K562 (cell line): ENCODE measurements around the gene SND1. TPM values are rescaled to one million over a fixed set of nuclear protein-coding genes. Genes with fewer than 3 reads are reported as not detected.

Experiments
- ATAC-seq: fragments of 200-7000 bp; cut with Tn5 transposase; 3 replicates; pipeline ENCODE4 v1.9.1; 2020; ENCODE audit warnings: moderate library complexity
- BruUV-seq: library from RNA; stranded (reverse); fragments of 400-500 nt; replicated peaks from 2 replicates; lab custom pipeline; 2021; lab: Mats Ljungman, UMichigan
- CTCF ChIA-PET: fragments of 300-600 bp; formaldehyde crosslinking; extraction: SDS; loops from one replicate; lab custom pipeline; 2021; ENCODE audit warnings: low intra/inter-chr PET ratio; lab: Yijun Ruan, JAX
- POLR2A ChIA-PET: fragments of 300-600, 350-650 bp; sonication (Branson Sonifier 250); formaldehyde crosslinking; extraction: SDS; loops from one replicate; lab custom pipeline; 2021; ENCODE audit warnings: antibody characterized with exemption, inconsistent platforms; lab: Yijun Ruan, JAX
- DNase-seq, 4 experiments: peaks; one replicate each; pipeline versions ENCODE4 v3.0.0 to v3.0.0-alpha.2; 2011 to 2018; ENCODE audit warnings: low spot score in 3 of 4, mixed read lengths in 3 of 4; ENCODE audit errors: extremely low read depth in 1 of 4
- FAIRE-seq: peaks from 2 replicates; lab custom pipeline; 2011; peaks lifted over from hg19 to GRCh38; lab: Jason Lieb, UNC
- H2AFZ ChIP-seq: 2 replicates; pipeline ENCODE4 v1.6.0; 2011; ENCODE audit warnings: low read depth, low read length, control low read depth, inconsistent platforms
- H3K27ac ChIP-seq: fragments of 200-600 bp; 3 replicates; pipeline ENCODE4 v1.8.0; 2011; ENCODE audit warnings: low read depth, mild to moderate bottlenecking, control low read depth, inconsistent platforms, low read length, moderate library complexity, mixed read lengths; ENCODE audit errors: extremely low read depth
- H3K27me3 ChIP-seq, 2 experiments: fragments of 300-600 bp in 1 of 2; 2 replicates in 1 of 2; 3 replicates in 1 of 2; pipeline versions ENCODE4 v1.6.0 to v1.8.0; 2011; ENCODE audit warnings: inconsistent platforms in 2 of 2, low read length in 2 of 2, mild to moderate bottlenecking in 1 of 2, mixed read lengths in 1 of 2, moderate library complexity in 1 of 2; ENCODE audit not compliant: control insufficient read depth in 2 of 2, insufficient read depth in 2 of 2
- H3K36me3 ChIP-seq: fragments of 300-600 bp; 3 replicates; pipeline ENCODE4 v1.8.0; 2011; ENCODE audit warnings: mild to moderate bottlenecking, low read length, inconsistent platforms; ENCODE audit not compliant: control insufficient read depth, insufficient read depth
- H3K4me1 ChIP-seq, 2 experiments: fragments of 200-600 bp in 1 of 2; replicated peaks in 1 of 2; 2 replicates in 1 of 2; 3 replicates in 1 of 2; pipeline versions ENCODE4 v1.5.1 to v1.8.0; 2011; ENCODE audit warnings: inconsistent platforms in 2 of 2, low read length in 2 of 2, mild to moderate bottlenecking in 1 of 2, mixed read lengths in 1 of 2, moderate library complexity in 1 of 2; ENCODE audit not compliant: control insufficient read depth in 2 of 2, insufficient read depth in 2 of 2
- H3K4me2 ChIP-seq: 2 replicates; pipeline ENCODE4 v1.6.1; 2011; ENCODE audit warnings: low read length, control low read depth, inconsistent platforms, mixed read lengths; ENCODE audit not compliant: insufficient read depth
- H3K4me3 ChIP-seq: fragments of 200-600 bp; sonication (generic), shearing (Covaris generic); 2 replicates; pipeline ENCODE4 v1.5.1; 2016; ENCODE audit warnings: control low read depth, inconsistent platforms
- H3K79me2 ChIP-seq: fragments of 200-600 bp; 3 replicates; pipeline ENCODE4 v1.8.0; 2011; ENCODE audit warnings: low read length, inconsistent platforms; ENCODE audit not compliant: control insufficient read depth, insufficient read depth
- H3K9ac ChIP-seq, 2 experiments: 2 replicates each; pipeline versions ENCODE4 v1.6.0 to v1.6.1; 2011; ENCODE audit warnings: low read depth in 2 of 2, low read length in 2 of 2, control low read depth in 1 of 2, inconsistent platforms in 1 of 2, mild to moderate bottlenecking in 1 of 2, mixed read lengths in 1 of 2; ENCODE audit not compliant: insufficient read depth in 1 of 2
- H3K9me1 ChIP-seq: one replicate; pipeline ENCODE4 v1.6.0; 2011; ENCODE audit warnings: inconsistent platforms, mild to moderate bottlenecking, low read length, moderate library complexity; ENCODE audit not compliant: control insufficient read depth, insufficient read depth
- H3K9me3 ChIP-seq: replicated peaks from 2 replicates; pipeline ENCODE4 v1.5.1; 2011; ENCODE audit warnings: low read depth, low read length, inconsistent platforms; ENCODE audit not compliant: control insufficient read depth, insufficient read depth
- H4K20me1 ChIP-seq: replicated peaks from 2 replicates; pipeline ENCODE4 v1.6.1; 2011; ENCODE audit warnings: low read length, inconsistent platforms, mixed read lengths; ENCODE audit not compliant: control insufficient read depth, insufficient read depth
- CREB3 ChIP-seq: fragments of 450-650 bp; conservative IDR thresholded peaks from 2 replicates; pipeline ENCODE4 v1.6.1; 2016; ENCODE audit warnings: missing genetic modification characterization, low read depth, mild to moderate bottlenecking, missing compliant biosample characterization, moderate library complexity
- CTCF ChIP-seq, 3 experiments: IDR thresholded peaks in 2 of 3; conservative IDR thresholded peaks in 1 of 3; 2 replicates each; pipeline ENCODE4 v1.5.1; 2011 to 2012; ENCODE audit warnings: low read length in 3 of 3, mild to moderate bottlenecking in 3 of 3, control low read depth in 2 of 3, improper control_type of control experiment in 1 of 3, inconsistent platforms in 1 of 3, low read depth in 1 of 3, mixed read lengths in 1 of 3, moderate library complexity in 1 of 3; ENCODE audit not compliant: insufficient read depth in 2 of 3
- FOXO4 ChIP-seq: fragments of 450-650 bp; formaldehyde crosslinking; IDR thresholded peaks from 2 replicates; pipeline ENCODE4 v1.4.0; 2020; ENCODE audit warnings: mild to moderate bottlenecking, moderate library complexity
- GTF2E2 ChIP-seq: fragments of 200-800 bp; sonication (Bioruptor generic); IDR thresholded peaks from 2 replicates; pipeline ENCODE4 v1.6.1; 2016; ENCODE audit warnings: missing genetic modification characterization, missing compliant biosample characterization
- MAZ ChIP-seq, 2 experiments: fragments of 450-650 bp in 1 of 2; sonication (generic) in 1 of 2; formaldehyde crosslinking; IDR thresholded peaks in 1 of 2; conservative IDR thresholded peaks in 1 of 2; 2 replicates each; pipeline versions ENCODE4 v1.4.0 to v1.5.0; 2020; ENCODE audit warnings: mild to moderate bottlenecking in 1 of 2, missing genetic modification reagents in 1 of 2
- SREBF1 ChIP-seq: fragments of 150-350 bp; IDR thresholded peaks from 2 replicates; pipeline ENCODE4 v1.6.1; 2014; ENCODE audit warnings: antibody characterized with exemption, low read depth, low read length, borderline replicate concordance
- ZNF274 ChIP-seq: IDR thresholded peaks from 2 replicates; pipeline ENCODE4 v1.6.1; 2011; ENCODE audit warnings: low read depth, mild to moderate bottlenecking, low read length, moderate library complexity, borderline replicate concordance
- WGBS: fragments of 100-300 bp; shearing (Covaris generic); methylation state at CpG from one replicate; pipeline ENCODE4 v1.1.6; 2016; ENCODE audit warnings: low coverage, mixed read lengths; ENCODE audit not compliant: insufficient coverage; ENCODE audit errors: missing lambda C conversion rate; 5-methylcytosine and 5-hydroxymethylcytosine counted together
- in situ Hi-C: fragments of 300-500 bp; cut with MboI; formaldehyde crosslinking; loops from 4 replicates; pipeline ENCODE4 v1.15.0; 2018; ENCODE audit warnings: inconsistent platforms, mixed read lengths
- intact Hi-C: fragments of 100-400 bp; cut with micrococcal nuclease; formaldehyde crosslinking; loops from 2 replicates; pipeline ENCODE4 v1.14.2; 2022
- polyA plus RNA-seq, 8 experiments: library from polyadenylated mRNA; depleted of rRNA in 4 of 8; stranded (reverse) in 5 of 8; unstranded in 3 of 8; fragments of >200 nt; fragmentation: Nextera tagmentation in 2 of 8; fragmentation: Illumina TruSeq in 1 of 8; extraction: Ambion mirVana in 2 of 8; extraction: Trizol in 1 of 8; gene quantifications; 2 replicates each; pipeline versions ENCODE4 v1.2.1 to v1.2.3, GENCODE V29; 2011 to 2014; ENCODE audit warnings: inconsistent platforms in 1 of 8, missing spikeins in 1 of 8
- total RNA-seq, 7 experiments: library from RNA; depleted of rRNA in 6 of 7; stranded (reverse); fragments of >200 nt in 6 of 7; fragmentation: Illumina TruSeq in 2 of 7; extraction: Trizol in 2 of 7; gene quantifications; 2 replicates each; pipeline versions ENCODE4 v1.2.1 to v1.2.3, GENCODE V29; 2011 to 2021; ENCODE audit warnings: low replicate concordance in 1 of 7
- TF ChIP-seq, protein P1 (sequence below): fragments of 450-650 bp; IDR thresholded peaks from 2 replicates; pipeline ENCODE4 v1.6.1; 2016; ENCODE audit warnings: low read depth

Gene SND1
- total and polyA plus RNA-seq, 9 of the 15 experiments (the other 6 are each of a cell fraction or from before 2014, with no cell fraction given): 46.5 to 307 (median 191) TPM

DNA sequence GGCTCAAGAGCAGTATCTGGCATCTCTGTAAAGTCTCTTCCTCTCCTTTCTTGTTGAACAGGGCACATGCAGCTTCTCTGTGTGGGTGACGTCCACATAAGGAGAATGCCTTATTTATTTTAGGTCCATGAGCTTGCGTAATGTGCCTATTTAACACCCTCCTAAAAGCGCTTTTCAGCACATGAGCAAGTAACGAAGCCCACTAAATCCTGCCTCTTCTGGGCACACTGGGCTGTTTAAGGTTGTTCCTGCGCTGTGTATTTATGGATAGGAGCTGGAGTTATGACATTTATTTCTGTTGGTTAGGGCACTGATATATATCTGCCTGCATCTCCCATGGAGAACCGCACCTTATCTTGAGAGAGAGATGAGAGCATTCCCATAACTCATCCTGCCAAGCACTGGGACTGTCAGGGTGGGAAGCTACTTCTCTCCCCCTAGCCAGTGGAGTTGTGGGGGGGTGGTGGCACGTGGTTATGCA, 303.1 kb downstream of the SND1 start:
- no peak overlapping the region for H3K4me2 ChIP-seq
- FAIRE-seq: no peak
- no peak for TF ChIP-seq MAZ (CRISPR knock-in tag; conservative IDR thresholded peaks at IDR 0.05 in 1 of 2, IDR thresholded peaks at IDR 0.05 in 1 of 2)
- TF ChIP-seq CTCF (IDR thresholded peaks at IDR 0.05 in 2 of 3, conservative IDR thresholded peaks at IDR 0.05 in 1 of 3; ENCODE audit: insufficient read depth in 2 of 3, low read depth in 1 of 3, low read length in 3 of 3): no peak
- no peak for TF ChIP-seq GTF2E2 (tag)
- no peak for TF ChIP-seq CREB3 (tag)
- TF ChIP-seq, protein P1, sequence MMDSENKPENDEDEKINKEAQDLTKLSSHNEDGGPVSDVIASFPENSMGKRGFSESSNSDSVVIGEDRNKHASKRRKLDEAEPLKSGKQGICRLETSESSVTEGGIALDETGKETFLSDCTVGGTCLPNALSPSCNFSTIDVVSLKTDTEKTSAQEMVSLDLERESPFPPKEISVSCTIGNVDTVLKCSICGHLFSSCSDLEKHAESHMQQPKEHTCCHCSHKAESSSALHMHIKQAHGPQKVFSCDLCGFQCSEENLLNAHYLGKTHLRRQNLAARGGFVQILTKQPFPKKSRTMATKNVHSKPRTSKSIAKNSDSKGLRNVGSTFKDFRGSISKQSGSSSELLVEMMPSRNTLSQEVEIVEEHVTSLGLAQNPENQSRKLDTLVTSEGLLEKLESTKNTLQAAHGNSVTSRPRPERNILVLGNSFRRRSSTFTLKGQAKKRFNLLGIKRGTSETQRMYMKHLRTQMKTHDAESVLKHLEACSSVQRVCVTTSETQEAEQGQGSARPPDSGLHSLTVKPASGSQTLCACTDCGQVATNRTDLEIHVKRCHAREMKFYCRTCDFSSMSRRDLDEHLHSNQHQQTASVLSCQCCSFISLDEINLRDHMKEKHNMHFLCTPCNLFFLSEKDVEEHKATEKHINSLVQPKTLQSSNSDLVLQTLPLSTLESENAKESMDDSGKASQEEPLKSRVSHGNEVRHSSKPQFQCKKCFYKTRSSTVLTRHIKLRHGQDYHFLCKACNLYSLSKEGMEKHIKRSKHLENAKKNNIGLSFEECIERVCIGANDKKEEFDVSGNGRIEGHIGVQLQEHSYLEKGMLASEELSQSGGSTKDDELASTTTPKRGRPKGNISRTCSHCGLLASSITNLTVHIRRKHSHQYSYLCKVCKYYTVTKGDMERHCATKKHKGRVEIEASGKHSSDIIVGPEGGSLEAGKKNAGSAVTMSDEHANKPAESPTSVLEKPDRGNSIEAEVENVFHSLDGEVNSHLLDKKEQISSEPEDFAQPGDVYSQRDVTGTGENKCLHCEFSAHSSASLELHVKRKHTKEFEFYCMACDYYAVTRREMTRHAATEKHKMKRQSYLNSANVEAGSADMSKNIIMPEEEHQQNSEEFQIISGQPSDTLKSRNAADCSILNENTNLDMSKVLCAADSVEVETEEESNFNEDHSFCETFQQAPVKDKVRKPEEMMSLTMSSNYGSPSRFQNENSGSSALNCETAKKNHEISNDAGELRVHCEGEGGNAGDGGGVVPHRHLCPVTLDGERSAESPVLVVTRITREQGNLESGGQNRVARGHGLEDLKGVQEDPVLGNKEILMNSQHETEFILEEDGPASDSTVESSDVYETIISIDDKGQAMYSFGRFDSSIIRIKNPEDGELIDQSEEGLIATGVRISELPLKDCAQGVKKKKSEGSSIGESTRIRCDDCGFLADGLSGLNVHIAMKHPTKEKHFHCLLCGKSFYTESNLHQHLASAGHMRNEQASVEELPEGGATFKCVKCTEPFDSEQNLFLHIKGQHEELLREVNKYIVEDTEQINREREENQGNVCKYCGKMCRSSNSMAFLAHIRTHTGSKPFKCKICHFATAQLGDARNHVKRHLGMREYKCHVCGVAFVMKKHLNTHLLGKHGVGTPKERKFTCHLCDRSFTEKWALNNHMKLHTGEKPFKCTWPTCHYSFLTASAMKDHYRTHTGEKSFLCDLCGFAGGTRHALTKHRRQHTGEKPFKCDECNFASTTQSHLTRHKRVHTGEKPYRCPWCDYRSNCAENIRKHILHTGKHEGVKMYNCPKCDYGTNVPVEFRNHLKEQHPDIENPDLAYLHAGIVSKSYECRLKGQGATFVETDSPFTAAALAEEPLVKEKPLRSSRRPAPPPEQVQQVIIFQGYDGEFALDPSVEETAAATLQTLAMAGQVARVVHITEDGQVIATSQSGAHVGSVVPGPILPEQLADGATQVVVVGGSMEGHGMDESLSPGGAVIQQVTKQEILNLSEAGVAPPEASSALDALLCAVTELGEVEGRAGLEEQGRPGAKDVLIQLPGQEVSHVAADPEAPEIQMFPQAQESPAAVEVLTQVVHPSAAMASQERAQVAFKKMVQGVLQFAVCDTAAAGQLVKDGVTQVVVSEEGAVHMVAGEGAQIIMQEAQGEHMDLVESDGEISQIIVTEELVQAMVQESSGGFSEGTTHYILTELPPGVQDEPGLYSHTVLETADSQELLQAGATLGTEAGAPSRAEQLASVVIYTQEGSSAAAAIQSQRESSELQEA: no peak
- no peak for TF ChIP-seq FOXO4 (CRISPR knock-in tag)
- TF ChIP-seq ZNF274: no peak
- TF ChIP-seq SREBF1: no peak

More for the DNA sequence above, 303.1 kb downstream of the SND1 start:
- BruUV-seq: no TSS peak
- Histone ChIP-seq H3K27ac (no peak overlapping the region), H3K27me3 (no peaks in the 10 kb centered on the region), H3K79me2 (no peaks in the 10 kb centered on the region; the same call in 2 of the 3 replicates), H2AFZ (no peak overlapping the region), H4K20me1 (peaks cover 5% of the 10 kb centered on the region; the same call in 1 of the 2 replicates), H3K4me1 (no peaks in the 10 kb centered on the region), H3K4me3 (no peak overlapping the region), H3K9ac (no peak overlapping the region), H3K9me3 (no peaks in the 10 kb centered on the region), H3K9me1 (no peaks in the 10 kb centered on the region), H3K36me3 (peaks cover 84% of the 10 kb centered on the region)
- no peak for DNase-seq
- ChIA-PET CTCF (no interaction called here), POLR2A (interaction anchor here (0.6 to 1.7 kb wide), 4 partner anchors 8 to 390 kb away, joined by 3 to 9 read pairs (median 4); no protein-coding TSS in a partner anchor)
- 70% methylated on average over 7 of the region's 7 CpGs for WGBS
- no peak for ATAC-seq
- in situ Hi-C loops: no loop called here
- intact Hi-C loops: loop anchor here (10.0 kb wide), 1 partner anchor 250 kb away; no protein-coding TSS in a partner anchor
